Mammary epithelial cell (primary cell): ENCODE results near the gene S100Z.

ENCODE experiments used
- EZH2 ChIP-seq: IDR thresholded peaks from 2 replicates; pipeline ENCODE4 v1.6.1; 2012; ENCODE audit warnings: low read length, inconsistent platforms, borderline replicate concordance
- TF ChIP-seq, protein P1 (sequence below), 2 donors: IDR thresholded peaks in 1 of 2; conservative IDR thresholded peaks in 1 of 2; 2 replicates each; pipeline ENCODE4 v1.5.1; 2011 to 2012; ENCODE audit warnings: inconsistent platforms in 2 of 2, low read length in 2 of 2, mild to moderate bottlenecking in 2 of 2, control low read depth in 1 of 2, low read depth in 1 of 2; ENCODE audit not compliant: insufficient read depth in 1 of 2; ENCODE audit errors: extremely low read depth in 1 of 2

DNA sequence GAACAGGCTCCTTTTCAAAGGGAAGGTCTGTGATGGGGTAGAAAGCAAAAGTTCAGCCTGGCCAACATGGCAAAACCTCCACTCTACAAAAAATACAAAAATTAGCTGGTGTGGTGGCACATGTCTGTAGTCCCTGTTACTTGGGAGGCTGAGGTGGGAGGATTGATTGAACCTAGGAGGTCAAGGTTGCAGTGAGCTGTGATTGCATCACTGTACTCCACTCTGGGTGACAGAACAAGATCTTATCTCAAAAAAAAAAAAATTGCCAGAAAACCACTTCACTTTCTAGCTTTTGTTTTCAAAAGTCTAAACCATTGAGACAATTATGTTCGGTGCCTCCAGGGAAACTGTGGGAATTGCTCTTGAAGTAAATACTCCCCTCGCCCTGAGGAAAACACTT is 43.5 kb downstream of the S100Z start:
- TF ChIP-seq, protein P1, sequence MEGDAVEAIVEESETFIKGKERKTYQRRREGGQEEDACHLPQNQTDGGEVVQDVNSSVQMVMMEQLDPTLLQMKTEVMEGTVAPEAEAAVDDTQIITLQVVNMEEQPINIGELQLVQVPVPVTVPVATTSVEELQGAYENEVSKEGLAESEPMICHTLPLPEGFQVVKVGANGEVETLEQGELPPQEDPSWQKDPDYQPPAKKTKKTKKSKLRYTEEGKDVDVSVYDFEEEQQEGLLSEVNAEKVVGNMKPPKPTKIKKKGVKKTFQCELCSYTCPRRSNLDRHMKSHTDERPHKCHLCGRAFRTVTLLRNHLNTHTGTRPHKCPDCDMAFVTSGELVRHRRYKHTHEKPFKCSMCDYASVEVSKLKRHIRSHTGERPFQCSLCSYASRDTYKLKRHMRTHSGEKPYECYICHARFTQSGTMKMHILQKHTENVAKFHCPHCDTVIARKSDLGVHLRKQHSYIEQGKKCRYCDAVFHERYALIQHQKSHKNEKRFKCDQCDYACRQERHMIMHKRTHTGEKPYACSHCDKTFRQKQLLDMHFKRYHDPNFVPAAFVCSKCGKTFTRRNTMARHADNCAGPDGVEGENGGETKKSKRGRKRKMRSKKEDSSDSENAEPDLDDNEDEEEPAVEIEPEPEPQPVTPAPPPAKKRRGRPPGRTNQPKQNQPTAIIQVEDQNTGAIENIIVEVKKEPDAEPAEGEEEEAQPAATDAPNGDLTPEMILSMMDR (conservative IDR thresholded peaks at IDR 0.05 in 1 of 2, IDR thresholded peaks at IDR 0.05 in 1 of 2; ENCODE audit: extremely low read depth in 1 of 2, insufficient read depth in 1 of 2, low read depth in 1 of 2, low read length in 2 of 2), result no peak
- no peak for TF ChIP-seq EZH2
